ENCODE measurements around the gene HDAC2.

The HDAC2 gene

DNA sequence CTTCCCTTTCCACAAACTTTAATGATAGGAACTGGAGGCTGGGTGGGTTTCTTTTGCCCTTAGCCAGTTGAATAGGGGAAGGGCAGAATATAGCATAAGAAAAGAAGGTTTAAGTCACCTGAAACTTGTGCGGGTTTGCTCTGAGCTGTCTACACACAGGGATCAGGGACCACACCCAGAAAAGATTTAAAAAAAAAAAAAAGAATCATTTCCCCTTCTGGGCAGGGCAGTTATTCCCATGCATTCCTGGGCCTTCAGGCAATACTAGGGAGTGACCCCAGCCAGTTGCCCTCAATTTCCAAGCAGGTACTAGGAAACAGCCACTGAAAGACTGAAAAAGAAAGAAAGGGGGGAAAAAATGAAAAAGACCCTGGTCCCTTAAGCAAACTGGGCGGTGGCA, 39.6 kb upstream of the HDAC2 start:
- no peak for TF ChIP-seq EZH2phosphoT487 (IDR thresholded peaks at IDR 0.05; ENCODE audit: borderline replicate concordance, low read length)
- TF ChIP-seq, protein P1, sequence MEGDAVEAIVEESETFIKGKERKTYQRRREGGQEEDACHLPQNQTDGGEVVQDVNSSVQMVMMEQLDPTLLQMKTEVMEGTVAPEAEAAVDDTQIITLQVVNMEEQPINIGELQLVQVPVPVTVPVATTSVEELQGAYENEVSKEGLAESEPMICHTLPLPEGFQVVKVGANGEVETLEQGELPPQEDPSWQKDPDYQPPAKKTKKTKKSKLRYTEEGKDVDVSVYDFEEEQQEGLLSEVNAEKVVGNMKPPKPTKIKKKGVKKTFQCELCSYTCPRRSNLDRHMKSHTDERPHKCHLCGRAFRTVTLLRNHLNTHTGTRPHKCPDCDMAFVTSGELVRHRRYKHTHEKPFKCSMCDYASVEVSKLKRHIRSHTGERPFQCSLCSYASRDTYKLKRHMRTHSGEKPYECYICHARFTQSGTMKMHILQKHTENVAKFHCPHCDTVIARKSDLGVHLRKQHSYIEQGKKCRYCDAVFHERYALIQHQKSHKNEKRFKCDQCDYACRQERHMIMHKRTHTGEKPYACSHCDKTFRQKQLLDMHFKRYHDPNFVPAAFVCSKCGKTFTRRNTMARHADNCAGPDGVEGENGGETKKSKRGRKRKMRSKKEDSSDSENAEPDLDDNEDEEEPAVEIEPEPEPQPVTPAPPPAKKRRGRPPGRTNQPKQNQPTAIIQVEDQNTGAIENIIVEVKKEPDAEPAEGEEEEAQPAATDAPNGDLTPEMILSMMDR (IDR thresholded peaks at IDR 0.05; ENCODE audit: low read depth, low read length, poor library complexity, severe bottlenecking) = no peak
- H3K36me3 ChIP-seq (ENCODE audit: control insufficient read depth, low read length) = no peaks in the 10 kb centered on the region
- H3F3A ChIP-seq (ENCODE audit: control insufficient read depth, insufficient read depth) = no peaks in the 10 kb centered on the region
- no peak overlapping the region for H3K4me3 ChIP-seq (ENCODE audit: low read length)
- no peaks in the 10 kb centered on the region for H3K4me1 ChIP-seq (ENCODE audit: control insufficient read depth, low read length)
- no peaks in the 10 kb centered on the region for H3K79me2 ChIP-seq (ENCODE audit: control insufficient read depth, low read length)
- H3K4me2 ChIP-seq (ENCODE audit: low read length) = no peak overlapping the region
- H3K27ac ChIP-seq (ENCODE audit: low read depth, low read length) = no peak overlapping the region
- H3K9me3 ChIP-seq (ENCODE audit: control insufficient read depth, insufficient read depth, low read length) = no peaks in the 10 kb centered on the region
- peaks cover 7% of the 10 kb centered on the region; the same call in 1 of the 2 replicates for H3K27me3 ChIP-seq (ENCODE audit: control insufficient read depth, low read length)
- no peaks in the 10 kb centered on the region for H3K9me2 ChIP-seq (replicated peaks; ENCODE audit: control insufficient read depth, low read length)
- H4K20me1 ChIP-seq (ENCODE audit: control insufficient read depth, insufficient read depth, low read depth, low read length) = no peaks in the 10 kb centered on the region

- H3K4me2 ChIP-seq (ENCODE audit: low read length) = no peak overlapping the region
- no peaks in the 10 kb centered on the region for H3K36me3 ChIP-seq (ENCODE audit: control insufficient read depth, low read length)
- no peaks in the 10 kb centered on the region for H3K79me2 ChIP-seq (ENCODE audit: control insufficient read depth, low read length)
- H4K20me1 ChIP-seq (ENCODE audit: control insufficient read depth, insufficient read depth, low read depth, low read length) = no peaks in the 10 kb centered on the region
- no peaks in the 10 kb centered on the region for H3K9me2 ChIP-seq (replicated peaks; ENCODE audit: control insufficient read depth, low read length)
- no peak overlapping the region for H3K4me3 ChIP-seq (ENCODE audit: low read length)
- peaks cover 7% of the 10 kb centered on the region; the same call in 1 of the 2 replicates for H3K27me3 ChIP-seq (ENCODE audit: control insufficient read depth, low read length)
- no peaks in the 10 kb centered on the region for H3F3A ChIP-seq (ENCODE audit: control insufficient read depth, insufficient read depth)
- TF ChIP-seq EZH2phosphoT487 (IDR thresholded peaks at IDR 0.05; ENCODE audit: borderline replicate concordance, low read length) = no peak
- TF ChIP-seq, protein P1 (IDR thresholded peaks at IDR 0.05; ENCODE audit: low read depth, low read length, poor library complexity, severe bottlenecking) = no peak
- no peaks in the 10 kb centered on the region for H3K4me1 ChIP-seq (ENCODE audit: control insufficient read depth, low read length)
- no peaks in the 10 kb centered on the region for H3K9me3 ChIP-seq (ENCODE audit: control insufficient read depth, insufficient read depth, low read length)
- no peak overlapping the region for H3K27ac ChIP-seq (ENCODE audit: low read depth, low read length)
Measured at GRCh38 chr6:114009192-114009591, 38.2 kb upstream of the HDAC2 start.

DNA sequence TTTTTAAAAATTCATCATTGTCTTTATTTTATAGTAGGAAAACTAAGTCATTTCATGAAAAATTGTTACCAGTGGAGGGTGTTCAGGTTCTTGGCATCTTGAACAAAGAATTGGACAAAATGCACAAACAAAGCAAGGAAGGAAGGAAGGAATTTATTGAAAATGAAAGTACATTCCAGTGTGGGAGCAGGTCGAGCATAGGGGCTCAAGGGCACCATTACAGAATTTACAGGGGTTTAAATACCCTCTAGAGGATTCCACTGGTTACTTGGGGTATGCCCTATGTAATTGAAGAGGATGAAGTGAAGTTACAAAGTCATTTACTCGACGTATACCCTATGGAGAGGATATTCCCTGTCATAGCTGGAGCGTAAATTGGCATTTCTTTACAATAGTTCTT, 37.4 kb upstream of the HDAC2 start:
- Histone ChIP-seq H3K9me2 (replicated peaks; ENCODE audit: control insufficient read depth, low read length) (no peaks in the 10 kb centered on the region), H3F3A (ENCODE audit: control insufficient read depth, insufficient read depth) (no peaks in the 10 kb centered on the region), H3K4me1 (ENCODE audit: control insufficient read depth, low read length) (no peaks in the 10 kb centered on the region), H3K4me3 (ENCODE audit: low read length) (no peak overlapping the region), H4K20me1 (ENCODE audit: control insufficient read depth, insufficient read depth, low read depth, low read length) (no peaks in the 10 kb centered on the region), H3K4me2 (ENCODE audit: low read length) (no peak overlapping the region), H3K79me2 (ENCODE audit: control insufficient read depth, low read length) (no peaks in the 10 kb centered on the region), H3K27me3 (ENCODE audit: control insufficient read depth, low read length) (peaks cover 7% of the 10 kb centered on the region; the same call in 1 of the 2 replicates), H3K36me3 (ENCODE audit: control insufficient read depth, low read length) (no peaks in the 10 kb centered on the region), H3K27ac (ENCODE audit: low read depth, low read length) (no peak overlapping the region), H3K9me3 (ENCODE audit: control insufficient read depth, insufficient read depth, low read length) (no peaks in the 10 kb centered on the region)
- no peak for TF ChIP-seq EZH2phosphoT487 (IDR thresholded peaks at IDR 0.05; ENCODE audit: borderline replicate concordance, low read length)
- TF ChIP-seq, protein P1 (IDR thresholded peaks at IDR 0.05; ENCODE audit: low read depth, low read length, poor library complexity, severe bottlenecking) = no peak
